Epithelial cell of prostate (primary cell): ENCODE data around the gene GNLY.
"Not testable (repeated sequence)": the region's sequence is repeated elsewhere in the genome, so short reads cannot be mapped to it uniquely, and the experiment has no call there.

ENCODE experiments used
- DNase-seq: peaks from one replicate; pipeline ENCODE4 v3.0.0-alpha.2; 2011; ENCODE audit warnings: low read depth, low spot score
- H3K27ac ChIP-seq: fragments of 450-650 bp; 2 replicates; pipeline ENCODE4 v1.5.1; 2017; ENCODE audit warnings: mild to moderate bottlenecking

Gene GNLY

DNA sequence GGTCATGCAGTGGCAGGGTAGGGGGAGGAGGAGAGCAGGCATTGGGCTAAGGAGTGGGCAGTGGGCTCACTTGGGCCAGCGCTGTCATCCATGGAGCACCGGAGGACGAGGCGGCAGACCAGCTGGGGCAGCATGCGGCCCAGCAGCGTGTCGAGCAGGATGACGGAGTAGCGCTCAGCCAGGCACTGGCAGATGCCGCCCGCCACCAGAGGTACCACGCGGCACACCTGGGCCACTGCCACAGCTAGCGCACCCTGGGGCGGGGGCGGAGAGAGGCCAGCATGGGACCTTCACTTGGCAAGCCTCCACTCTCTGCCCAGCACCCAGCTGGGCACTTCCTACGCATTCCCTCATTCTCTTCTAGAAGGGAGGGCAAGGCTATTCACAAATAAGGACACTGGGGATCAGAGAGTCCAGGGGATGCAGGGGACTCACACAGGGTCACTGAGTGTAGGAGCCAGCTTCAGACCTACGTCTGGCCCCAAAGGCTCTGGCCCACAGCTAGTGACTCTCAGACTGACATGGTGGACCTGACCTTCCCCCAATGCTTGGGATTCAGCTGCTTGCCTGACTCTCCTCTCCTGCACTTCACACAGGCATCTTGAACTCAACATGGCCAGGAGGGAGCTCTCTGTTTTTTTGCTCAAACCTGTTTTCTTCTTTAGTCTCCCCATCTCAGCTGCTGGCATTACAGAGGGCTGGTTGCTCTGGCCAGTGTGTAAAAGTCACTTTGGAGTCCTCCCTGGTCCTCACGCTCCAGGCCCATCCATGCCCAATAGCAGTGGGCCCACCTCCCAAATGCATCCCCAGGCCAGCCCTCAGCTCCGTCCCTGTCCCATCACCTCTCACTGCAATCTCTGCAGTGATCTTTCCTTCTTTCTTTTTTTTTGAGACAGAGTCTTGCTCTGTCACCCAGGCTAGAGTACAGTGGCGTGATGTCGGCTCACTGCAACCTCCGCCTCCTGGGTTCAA lies 30.3 kb upstream of the GNLY start:
- no peak for DNase-seq

DNA sequence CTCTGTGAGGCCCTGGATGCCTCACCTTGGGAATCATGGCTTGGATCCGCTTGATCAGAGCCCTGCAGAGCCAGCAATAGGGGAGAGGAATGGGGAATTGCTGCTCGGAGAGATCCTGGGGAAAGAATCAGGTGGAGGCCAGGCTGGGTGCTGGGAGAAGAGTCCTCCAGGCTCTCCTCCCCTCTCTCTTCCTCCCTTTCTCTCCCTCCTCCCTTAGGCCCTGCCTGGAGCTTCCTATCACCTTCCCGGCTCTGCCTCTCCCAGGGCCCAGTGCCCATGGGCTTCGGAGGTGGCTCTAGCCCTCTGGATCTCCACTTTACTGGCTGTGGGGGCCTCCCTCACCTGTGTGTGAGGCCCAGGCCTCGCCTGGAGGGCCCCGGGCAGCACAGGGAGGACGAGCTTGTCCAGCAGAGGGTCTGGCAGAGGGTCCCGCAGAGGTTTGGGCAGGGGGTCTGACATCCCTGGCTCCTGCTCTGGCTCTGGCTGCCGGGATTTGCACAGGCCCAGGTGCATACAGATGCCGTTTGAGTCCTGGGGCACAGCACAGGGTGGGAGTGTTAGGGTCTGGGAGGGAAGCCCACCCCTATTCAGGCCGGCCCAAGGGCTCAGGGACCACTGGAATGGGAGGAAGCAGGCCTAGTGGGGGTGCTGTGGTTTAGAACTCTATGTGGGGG lies 28.8 kb upstream of the GNLY start:
- no peak overlapping the region for H3K27ac ChIP-seq
- no peak for DNase-seq

More for the DNA sequence above, 30.3 kb upstream of the GNLY start:
- no peak overlapping the region for H3K27ac ChIP-seq

DNA sequence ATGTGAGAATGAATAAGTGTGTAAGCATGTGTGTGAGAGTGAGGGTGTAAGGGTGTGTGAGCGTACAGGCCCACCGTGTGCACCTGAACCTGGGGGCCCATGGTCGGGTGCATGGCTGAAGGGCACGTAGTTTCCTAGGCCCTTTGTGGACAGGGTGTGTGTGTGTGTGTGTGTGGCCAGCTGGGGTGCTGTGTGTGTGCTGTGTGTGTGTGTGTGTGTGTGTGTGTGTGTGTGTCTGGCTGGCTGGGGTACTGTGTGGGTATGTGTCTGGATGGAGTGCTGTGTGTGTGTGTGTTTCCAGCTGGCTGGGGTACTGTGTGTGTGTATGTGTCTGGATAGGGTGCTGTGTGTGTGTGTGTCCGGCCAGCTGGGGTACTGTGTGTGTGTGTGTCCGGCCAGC lies 28.1 kb upstream of the GNLY start:
- DNase-seq: no peak
- no peak overlapping the region for H3K27ac ChIP-seq

DNA sequence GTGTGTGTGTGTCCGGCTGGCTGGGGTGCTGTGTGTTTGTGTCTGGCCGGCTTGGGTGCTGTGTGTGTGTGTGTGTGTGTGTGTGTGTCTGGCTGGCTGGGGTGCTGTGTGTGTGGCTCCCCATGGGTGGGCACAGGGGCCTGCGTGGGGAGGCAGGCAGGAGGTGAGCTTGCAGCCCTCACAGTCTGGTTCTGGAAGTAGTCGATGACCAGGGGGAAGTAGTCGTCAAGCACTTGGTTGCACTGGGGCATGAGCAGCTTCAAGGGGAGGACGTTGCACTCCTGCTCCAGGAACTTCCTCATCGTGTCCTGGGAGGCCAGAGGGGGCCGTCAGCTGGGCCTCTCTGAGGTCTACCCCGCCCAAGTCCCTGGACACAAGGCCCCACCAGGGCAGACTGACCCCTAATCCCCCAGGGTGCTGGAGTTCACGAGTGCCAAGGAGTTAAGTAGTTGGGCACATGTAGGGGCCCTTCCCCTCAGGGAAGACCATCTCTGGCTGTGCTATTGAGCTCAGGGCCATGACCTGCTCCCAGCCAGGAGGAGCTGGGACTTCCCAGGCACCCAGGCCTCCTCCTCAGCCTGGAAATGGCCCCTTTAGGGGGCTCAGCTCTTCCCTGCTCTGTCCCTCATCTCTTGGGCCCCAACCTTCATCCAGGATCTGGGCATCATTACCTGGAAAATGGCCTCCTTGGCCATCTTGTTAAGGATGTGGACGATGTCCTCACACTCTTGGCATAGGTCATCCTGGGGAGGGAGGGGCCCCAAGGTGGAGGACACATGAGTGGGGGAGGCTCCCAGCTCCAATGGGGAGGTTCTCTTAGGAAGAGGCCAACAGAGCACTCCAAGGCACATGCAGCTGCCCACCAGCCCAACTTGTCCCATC lies 27.5 kb upstream of the GNLY start:
- DNase-seq: no peak
- H3K27ac ChIP-seq: no peak overlapping the region

DNA sequence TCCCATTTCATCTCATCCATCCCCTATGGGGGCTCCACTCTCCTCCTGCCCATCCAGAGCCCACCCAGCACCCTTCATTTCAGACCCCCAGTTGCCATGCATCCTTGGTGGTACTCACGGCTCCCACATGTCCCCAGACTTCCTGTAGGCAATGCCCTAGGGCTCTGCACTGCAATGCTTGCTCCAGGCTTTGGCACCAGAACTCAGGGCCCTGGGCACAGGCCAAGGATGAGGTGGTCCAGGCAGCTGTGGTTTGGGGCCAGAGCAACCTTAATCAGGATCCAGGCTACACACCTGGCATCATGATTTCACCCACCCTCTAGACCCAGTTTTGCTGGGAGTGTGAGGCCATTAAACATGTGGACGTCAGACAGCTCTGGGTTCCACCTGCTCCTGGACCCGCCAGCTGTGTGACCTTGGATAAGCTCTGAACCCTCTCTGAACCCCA lies 26.6 kb upstream of the GNLY start:
- DNase-seq: no peak
- no peak overlapping the region for H3K27ac ChIP-seq

DNA sequence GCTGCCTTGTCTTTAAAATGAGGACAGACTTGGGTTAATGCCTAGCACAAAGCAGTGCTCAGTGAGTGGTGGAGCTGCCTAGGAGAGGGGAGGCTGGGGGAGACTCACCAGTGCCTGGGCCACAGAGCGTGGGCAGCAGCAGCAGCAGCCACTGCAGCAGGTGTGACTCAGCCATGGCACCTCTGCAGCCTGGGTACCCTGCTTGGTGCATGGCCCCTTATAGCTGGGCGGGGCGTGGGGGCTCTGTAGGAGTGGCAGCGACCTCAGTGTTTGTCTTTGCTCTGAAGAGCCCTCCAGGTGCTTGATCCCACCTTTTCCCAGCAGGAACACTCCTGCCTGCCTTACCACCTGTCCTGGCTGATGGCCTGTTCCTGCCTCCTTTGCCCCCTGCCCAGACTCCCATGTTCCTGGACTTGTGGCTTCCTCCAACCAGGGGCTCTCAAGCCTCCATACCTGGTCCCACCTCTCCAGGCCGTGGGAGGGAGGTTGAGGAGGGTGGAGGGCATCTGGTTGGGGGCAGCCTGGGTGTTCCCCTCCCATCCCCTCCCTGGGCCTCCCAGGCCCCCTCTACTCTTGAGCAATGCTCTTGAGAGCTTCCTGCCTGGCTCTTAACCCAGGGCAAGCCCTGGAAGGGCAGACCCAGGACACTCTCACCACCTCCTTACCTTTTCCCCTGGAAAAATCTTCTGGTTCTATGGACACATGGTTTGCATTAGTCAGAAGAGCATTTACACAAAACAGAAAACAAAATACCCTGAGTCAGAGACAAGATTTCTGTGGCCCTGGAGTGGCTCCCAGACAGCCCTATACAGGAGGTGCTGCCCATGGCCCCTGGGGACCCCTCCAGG lies 25.9 kb upstream of the GNLY start, which contains the start of gene SFTPB:
SFTPB (minus strand) TSS at position 191 of the 848 bp plus-strand sequence; CDS start at position 175, 16 bp downstream.
- DNase-seq: no peak
- no peak within 1 kb of the TSS for H3K27ac ChIP-seq

DNA sequence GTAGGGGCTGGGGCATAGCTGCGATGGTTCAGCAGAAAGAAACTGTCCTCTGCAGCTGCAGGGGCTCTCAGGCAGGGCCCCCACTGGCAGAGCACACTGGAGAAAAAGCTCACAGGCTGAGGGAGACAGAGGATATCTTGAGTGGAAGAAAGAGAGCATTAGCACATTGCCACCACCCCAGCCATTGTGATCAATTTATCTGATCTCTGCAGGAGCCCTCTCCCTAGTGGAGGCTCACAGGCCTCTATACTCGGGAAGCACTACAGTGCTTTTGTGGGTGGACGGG lies 25.4 kb upstream of the GNLY start:
- no peak overlapping the region for H3K27ac ChIP-seq
- no peak for DNase-seq

DNA sequence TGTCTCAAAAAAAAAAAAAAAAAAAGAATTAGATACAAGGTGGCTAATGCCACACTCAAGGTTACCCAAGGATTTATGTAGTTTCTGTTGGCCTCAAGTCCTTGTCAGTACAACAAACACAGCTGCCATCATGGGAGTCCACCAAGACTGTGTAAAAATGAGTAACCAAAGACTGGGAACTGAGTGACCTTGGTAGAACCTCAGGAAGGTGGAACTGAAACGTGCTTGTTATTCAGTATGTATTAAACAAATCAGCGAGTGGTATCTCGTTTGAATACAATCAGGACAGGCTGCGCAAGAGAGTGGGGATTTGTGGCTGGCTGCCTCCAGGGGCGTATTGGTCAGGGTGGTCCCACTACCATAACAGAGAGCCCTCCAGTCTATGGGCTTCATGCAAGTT lies 24.6 kb upstream of the GNLY start:
- DNase-seq: no peak
- H3K27ac ChIP-seq: no peak overlapping the region

DNA sequence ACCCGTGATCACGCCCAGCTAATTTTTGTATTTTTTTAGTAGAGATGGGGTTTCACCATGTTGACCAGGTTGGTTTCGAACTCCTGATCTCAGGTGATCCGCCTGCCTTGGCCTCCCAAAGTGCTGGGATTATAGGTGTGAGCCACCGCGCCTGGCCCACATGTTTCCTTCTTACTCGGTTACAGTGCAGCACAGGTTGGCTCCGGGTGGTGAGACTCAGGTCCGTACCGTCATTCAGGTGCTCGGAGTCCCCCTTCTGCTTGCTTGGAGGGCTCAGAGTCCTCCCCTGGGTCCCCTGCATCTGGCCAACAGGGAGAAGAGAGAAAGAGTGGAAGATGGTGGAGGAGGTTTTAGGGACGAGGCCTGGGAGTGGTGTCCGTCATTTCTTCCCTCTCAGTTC lies 23.7 kb upstream of the GNLY start:
- H3K27ac ChIP-seq: not testable (repeated sequence)

DNA sequence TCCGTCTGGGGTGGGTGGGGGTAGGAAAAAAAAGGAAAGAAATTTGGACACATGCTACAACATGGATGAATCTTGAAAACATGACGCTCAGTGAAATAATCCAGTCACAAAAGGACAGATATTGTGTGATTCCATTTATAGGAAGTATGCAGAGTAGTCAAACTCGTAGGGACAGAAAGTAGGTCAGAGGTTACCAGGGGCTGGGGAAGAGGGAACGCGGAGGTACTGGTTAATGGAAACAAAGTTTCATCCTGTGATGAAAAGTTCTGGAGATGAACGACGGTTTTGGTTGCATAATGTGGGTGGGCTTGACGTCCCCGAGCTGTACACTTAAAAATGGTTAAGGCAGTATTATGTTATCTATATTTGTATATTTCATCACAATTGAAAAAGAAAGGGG lies 21.7 kb upstream of the GNLY start:
- no peak for DNase-seq
- H3K27ac ChIP-seq: no peak overlapping the region

More for the DNA sequence above, 23.7 kb upstream of the GNLY start:
- not testable (repeated sequence) for DNase-seq

DNA sequence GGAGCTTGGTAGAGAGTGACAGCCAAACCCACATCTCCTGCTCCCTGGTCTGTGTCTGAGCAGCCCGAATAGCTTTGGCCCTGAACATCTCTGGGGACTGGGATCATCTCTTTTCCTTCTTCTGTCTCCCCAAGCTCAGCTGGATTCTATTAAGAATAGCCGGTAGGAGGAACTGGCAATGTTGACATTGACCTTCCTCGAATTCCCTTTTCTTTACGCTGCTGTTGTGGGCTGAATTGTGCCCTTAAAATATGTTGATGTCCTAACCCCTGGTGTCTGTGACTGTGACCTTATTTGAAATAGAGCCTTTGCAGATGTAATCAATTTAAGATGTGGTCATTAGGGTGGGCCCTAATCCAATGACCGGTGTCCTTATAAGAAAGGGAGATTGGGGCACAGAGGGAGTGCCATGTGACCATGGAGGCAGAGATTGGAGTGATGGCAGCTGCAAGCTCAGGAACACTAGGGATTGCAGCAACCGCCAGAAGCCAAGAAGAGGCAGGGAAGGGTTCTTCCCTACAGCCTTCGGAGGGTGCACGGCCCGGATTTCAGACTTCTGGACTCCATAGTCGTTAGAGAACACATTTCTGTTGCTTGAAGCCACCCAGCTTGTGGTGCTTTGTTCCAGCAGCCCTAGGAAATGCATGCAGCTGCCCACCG lies 20.3 kb upstream of the GNLY start:
- no peak for DNase-seq

DNA sequence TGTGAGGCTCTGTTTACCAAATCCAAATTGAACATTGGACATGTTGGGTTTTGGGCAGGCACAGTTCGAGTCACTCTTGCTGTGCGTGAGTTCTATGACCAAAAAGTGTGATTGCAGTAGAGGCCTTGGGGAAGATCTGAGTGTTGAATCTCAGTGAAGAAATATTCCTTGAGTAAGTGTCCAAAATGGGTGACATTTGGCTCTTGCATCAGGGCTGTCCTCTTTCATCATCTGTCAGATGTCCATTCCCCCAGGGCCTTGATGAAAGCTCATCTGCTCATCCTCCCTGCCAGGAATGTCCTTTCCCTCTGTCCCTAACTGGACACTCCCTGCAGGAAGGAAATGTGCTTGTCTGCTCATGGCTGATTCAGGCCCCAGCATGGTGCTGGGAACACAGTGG lies 19.7 kb upstream of the GNLY start:
- no peak overlapping the region for H3K27ac ChIP-seq
- DNase-seq: no peak

More for the DNA sequence above, 20.3 kb upstream of the GNLY start:
- H3K27ac ChIP-seq: no peak overlapping the region

DNA sequence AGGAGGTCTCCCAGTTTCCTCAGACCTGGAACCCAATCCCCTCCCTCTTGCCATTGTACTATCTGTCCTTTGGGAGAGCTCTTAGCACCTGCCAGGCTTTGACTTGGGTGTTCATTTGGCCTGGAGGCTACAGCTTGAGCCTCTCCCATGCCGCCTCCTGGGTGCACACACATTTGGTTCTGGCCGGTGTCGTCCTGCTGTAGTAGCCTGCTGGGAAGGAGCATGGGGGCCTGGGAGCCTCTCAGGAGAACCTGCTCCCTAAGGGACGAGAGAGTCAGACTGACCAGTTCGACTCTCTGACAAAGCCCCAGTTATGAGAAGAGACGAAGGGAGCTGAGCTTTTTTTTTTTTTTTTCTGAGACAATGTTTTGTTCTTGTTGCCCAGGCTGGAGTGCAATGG lies 18.7 kb upstream of the GNLY start:
- no peak overlapping the region for H3K27ac ChIP-seq
- DNase-seq: no peak

DNA sequence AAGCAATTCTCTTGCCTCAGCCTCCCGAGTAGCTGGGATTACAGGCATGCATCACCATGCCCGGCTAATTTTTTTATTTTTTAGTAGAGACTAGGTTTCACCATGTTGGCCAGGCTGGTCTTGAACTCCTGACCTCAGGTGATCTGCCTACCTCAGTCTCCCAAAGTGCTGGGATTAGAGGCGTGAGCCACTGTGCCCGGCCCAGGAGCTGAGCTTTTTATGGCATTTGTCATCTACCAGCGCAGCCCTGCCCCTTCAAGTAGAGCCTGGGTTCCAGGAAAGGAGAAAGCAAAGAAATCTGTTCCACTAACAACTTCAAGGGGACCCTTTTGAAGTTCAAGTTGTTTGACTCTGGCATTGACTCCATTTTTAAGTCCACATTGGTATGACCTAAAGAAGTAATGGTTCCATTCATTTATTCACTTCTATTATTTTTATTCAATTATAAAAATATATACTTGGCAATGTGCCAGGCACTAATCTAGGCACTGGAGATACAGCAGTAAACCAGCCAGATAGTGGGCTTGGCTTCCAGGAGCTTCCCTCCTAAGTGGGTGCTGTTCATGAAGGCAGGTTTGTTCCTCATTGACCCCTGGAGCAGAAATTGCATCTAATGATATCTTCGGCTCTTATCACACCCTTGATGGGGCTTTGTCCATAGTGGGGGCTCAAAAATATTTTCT lies 18.2 kb upstream of the GNLY start:
- no peak for DNase-seq
- H3K27ac ChIP-seq: no peak overlapping the region

DNA sequence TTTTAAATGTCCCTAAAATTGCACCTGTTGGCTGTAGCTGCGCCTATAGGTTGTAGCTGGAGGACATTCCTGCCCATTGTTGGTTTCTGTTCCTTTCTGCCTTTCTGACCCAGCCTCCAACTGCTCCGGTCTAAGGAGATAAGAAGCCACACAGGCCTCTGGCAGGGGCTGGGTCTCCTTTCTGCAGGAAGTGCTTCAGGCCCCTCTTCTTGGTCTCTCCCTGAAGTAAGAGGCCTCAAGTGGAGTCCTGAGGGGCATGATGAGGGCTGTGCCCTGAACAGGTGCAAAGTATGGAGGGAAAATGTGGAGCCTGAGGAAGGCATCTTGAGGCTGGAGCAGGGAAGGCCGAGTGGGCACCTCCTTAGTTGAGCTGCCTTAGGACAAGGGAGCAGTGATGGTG lies 15.8 kb upstream of the GNLY start:
- DNase-seq: no peak

DNA sequence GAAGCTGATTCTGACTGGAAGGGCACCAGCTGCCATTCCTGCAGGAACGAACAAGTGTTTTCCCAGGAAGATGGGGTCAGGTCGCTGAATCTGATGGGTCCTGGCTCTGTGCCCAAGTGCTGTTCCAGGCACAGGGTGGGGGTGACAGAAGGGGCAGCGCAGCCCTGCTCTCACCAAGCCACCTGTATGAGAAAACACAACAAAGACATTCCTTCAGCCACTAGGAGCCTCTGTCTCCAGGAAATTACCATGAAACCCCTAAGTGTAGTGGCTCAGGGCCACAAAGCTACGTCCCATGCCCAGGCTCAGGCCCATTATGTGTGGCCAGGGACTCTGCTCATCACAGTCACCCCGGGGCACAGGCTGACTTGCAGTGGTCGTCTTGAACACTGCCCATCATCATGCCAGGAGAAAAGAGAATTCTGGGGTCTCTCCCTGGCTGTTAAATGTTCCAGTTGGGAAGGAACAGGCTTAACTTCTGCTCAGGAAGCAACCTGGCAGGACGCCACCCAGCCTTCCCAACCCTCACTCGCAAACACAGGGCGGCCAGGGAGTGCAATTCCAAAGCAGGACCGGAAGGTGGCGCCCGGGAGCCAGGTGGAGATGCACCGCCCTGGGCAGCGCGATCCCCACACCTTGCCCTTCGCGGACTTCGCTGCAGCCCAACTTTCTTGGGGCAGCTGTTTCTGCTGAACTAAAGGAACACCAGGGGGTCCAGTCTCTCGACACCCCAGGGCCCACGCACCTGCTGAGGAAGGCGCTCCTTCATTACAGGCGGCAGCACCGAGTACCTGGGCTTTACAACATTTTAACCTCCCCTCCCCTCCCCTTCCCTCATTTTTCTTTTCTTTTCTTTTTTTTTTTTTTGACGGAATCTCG lies 15.1 kb upstream of the GNLY start:
- no peak for DNase-seq

More for the DNA sequence above, 15.8 kb upstream of the GNLY start:
- H3K27ac ChIP-seq: no peak overlapping the region

DNA sequence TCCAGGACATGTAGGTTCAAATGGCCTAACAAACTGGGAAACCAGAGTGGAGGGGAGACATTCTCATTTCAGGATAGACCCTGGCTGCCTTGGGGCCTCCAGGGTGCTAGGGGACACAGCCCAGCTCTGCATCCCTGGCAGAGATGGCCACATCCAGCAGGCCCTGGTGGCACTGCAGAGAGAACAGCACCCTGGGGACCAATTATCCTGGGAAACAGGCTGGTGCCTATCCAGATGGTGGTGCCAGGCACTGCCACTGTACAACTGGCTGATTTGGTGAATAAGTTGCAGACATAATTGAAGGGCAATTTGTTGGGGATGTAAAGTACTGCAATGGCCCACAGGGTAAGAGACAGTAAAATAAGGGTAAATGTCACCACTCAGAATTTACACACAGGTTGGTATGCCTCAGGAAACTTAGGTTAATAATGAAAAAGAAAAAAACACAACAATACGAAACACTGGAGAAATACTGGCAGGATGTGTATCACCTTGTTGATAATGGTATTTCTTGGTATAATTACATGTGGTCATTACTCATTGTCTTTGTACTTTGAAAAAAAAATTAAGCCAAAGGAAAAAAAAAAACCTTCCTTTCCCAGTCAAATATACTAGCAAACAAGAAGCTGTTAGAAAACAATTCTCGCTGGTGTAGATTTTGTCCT lies 13.3 kb upstream of the GNLY start:
- H3K27ac ChIP-seq: peak overlapping the region; percentile 48
- no peak for DNase-seq

More for the DNA sequence above, 15.1 kb upstream of the GNLY start:
- H3K27ac ChIP-seq: no peak overlapping the region
